ENCODE measurements around the gene PPM1N. TPM values are rescaled to one million over a fixed set of nuclear protein-coding genes. Genes with fewer than 3 reads are reported as not detected.

Gene PPM1N
- total RNA-seq, 1 donor = 1.3 TPM

DNA sequence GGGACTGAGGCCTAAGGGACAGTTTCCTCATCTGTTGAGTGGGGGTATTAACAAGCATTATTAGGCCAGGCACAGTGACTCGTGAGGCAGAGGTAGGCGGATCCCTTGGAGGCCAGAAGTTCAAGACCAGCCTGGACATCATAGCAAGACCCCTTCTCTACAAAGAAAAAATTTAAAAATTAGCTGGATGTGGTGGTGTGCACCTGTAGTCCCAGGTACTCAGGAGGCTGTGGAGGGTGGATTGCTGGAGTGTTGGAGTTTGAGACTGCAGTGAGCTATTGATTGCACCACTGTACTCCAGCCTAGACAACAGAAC lies 41.8 kb upstream of the PPM1N start:
- H3K4me3 ChIP-seq (ENCODE audit: low read depth, low read length) = no peak overlapping the region
- TF ChIP-seq CTCF (IDR thresholded peaks at IDR 0.05; ENCODE audit: insufficient read depth, low read depth, low read length) = no peak
- DNase-seq (ENCODE audit: low read depth) = no peak

DNA sequence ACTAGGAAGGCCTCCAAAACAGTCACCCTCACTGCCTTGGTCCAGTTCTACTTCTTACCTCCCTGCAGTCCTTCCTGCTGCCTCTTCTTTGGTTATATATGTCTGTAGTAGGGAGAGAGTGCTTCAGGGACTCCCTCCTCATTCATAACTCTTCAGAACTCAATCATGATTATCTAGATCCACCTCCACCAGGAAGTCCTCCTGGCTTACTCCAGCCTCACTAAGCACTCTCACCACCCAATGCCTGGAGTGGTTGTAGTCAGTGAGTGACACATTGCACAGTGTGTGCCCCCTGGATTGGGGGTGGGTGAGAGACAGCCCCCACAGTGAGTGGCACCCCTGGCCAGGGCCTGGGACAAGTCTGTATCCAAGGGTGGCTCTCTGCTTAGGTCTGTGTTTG lies 40.5 kb upstream of the PPM1N start:
- DNase-seq (ENCODE audit: low read depth) = no peak
- TF ChIP-seq CTCF (IDR thresholded peaks at IDR 0.05; ENCODE audit: insufficient read depth, low read depth, low read length) = no peak
- no peak overlapping the region for H3K4me3 ChIP-seq (ENCODE audit: low read depth, low read length)

DNA sequence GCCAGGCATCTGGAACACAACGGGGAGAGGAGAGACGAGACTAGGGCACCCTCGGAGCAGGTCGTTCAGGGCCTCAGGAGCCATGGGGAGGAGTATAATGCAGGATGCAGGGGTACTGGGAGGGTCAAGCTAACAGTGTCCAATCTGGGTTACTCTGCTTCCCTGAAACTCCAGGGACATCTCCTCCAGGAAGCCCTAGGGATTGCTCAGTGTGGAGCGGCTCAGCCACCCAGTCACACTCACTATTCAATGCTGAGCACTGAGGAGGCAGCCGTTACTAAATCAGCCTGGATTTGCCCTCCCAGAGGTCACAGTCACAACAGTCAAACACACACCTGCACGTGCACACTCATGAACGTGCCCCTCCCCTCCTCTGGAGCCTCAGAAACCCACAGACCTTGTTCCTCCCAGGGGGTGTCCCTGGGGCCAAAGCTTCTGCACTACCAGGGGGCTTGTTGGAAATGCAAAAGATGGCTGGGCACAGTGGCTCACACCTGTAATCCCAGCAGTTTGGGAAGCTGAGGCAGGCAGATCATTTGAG lies 37.4 kb upstream of the PPM1N start:
- no peak overlapping the region for H3K4me3 ChIP-seq (ENCODE audit: low read depth, low read length)
- no peak for TF ChIP-seq CTCF (IDR thresholded peaks at IDR 0.05; ENCODE audit: insufficient read depth, low read depth, low read length)
- no peak for DNase-seq (ENCODE audit: low read depth)

DNA sequence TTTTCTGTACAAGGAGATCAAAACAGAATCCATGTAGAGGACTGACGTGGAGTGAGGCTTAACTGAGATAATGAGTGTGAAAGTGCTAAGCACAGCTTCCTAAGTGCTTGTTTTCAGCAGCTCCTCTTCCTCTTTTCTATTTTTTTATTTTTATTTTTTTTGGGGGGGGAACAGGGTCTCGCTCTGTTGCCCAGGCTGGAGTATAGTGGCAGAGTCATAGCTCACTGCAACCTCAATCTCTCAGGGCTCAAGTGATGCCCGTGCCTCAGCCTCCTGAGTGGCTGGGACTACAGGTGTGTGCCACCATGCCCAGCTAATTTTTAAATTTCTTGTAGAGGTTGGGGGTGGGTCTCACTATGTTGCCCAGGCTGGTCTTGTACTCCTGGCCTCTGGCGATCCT lies 36.1 kb upstream of the PPM1N start:
- no peak for TF ChIP-seq CTCF (IDR thresholded peaks at IDR 0.05; ENCODE audit: insufficient read depth, low read depth, low read length)
- H3K4me3 ChIP-seq (ENCODE audit: low read depth, low read length) = no peak overlapping the region
- no peak for DNase-seq (ENCODE audit: low read depth)

- no peak for DNase-seq (ENCODE audit: low read depth)
- TF ChIP-seq CTCF (IDR thresholded peaks at IDR 0.05; ENCODE audit: insufficient read depth, low read depth, low read length) = no peak
- H3K4me3 ChIP-seq (ENCODE audit: low read depth, low read length) = no peak overlapping the region
Observed at GRCh38 chr19:45463241-45463640, 35.0 kb upstream of the PPM1N start.

DNA sequence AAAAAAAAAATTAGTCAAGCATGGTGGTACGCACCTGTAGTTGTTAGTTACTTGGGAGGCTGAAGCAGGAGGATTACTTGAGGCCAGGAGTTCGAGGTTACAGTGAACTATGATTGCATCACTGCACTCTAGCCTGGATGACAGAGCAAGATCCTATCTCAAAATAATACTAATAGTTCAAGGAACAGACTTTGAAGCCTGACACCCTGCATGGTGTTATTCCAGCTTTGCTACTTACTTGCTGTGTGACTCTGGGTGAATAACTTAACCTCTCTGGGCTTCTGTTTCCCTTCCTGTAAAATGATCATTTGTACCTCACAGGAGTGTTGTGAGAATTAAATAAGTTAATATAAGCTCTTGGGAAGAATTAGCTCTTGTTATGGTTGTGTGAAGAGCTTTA lies 34.0 kb upstream of the PPM1N start:
- DNase-seq (ENCODE audit: low read depth) = no peak
- no peak for TF ChIP-seq CTCF (IDR thresholded peaks at IDR 0.05; ENCODE audit: insufficient read depth, low read depth, low read length)
- no peak overlapping the region for H3K4me3 ChIP-seq (ENCODE audit: low read depth, low read length)

- no peak for TF ChIP-seq CTCF (IDR thresholded peaks at IDR 0.05; ENCODE audit: insufficient read depth, low read depth, low read length)
- DNase-seq (ENCODE audit: low read depth) = no peak
- H3K4me3 ChIP-seq (ENCODE audit: low read depth, low read length) = no peak overlapping the region
Observed at GRCh38 chr19:45464852-45465441, 33.3 kb upstream of the PPM1N start.
